Measurements from ENCODE around the gene ZER1. TPM values are rescaled to one million over a fixed set of nuclear protein-coding genes. Genes with fewer than 3 reads are reported as not detected.

ZER1 gene
- total RNA-seq, 1 donor from 2014 or later: 14.7 TPM

DNA sequence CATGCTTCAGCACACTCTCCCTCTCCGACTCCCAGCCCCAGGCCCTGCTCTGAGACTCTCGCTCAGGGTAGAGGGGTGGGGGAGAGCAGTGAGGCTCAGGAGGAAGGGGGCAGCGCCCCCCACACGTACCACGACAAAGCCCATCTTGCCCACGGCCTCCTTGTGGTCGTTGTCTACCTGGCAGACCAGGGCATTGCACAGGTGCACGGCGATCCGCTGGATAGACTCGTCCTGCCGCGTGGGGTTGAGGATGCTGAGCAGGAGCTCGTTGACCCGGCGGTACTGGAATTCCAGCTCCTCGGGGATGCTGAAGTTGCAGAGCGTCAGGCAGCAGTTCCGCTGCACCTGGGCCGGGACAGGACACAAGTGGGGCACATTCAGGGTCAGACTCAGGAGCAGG is 29.3 kb downstream of the ZER1 start:
- Mint-ChIP-seq H3K36me3 (peaks cover 6% of the 10 kb centered on the region), H3K27me3 (ENCODE audit: insufficient read depth, low read depth) (peaks cover 3% of the 10 kb centered on the region), H3K4me1 (no peaks in the 10 kb centered on the region), H3K9me3 (no peaks in the 10 kb centered on the region), H3K27ac (peak overlapping the region; percentile 66), H3K4me3 (no peak overlapping the region)
- no peak overlapping the region for H3K4me2 ChIP-seq
- H3K9me3 ChIP-seq (ENCODE audit: low read depth): no peaks in the 10 kb centered on the region
- no peaks in the 10 kb centered on the region for H3K79me2 ChIP-seq (ENCODE audit: low read depth)
- H4K20me1 ChIP-seq (ENCODE audit: low read depth): no peaks in the 10 kb centered on the region
- H3K36me3 ChIP-seq: no peaks in the 10 kb centered on the region
- H3K4me3 ChIP-seq: no peak overlapping the region
- no peaks in the 10 kb centered on the region for H3K4me1 ChIP-seq
- no peak overlapping the region for H3K9ac ChIP-seq
- no peaks in the 10 kb centered on the region for H3K27me3 ChIP-seq
- no peak overlapping the region for H3K27ac ChIP-seq
- H2AFZ ChIP-seq (replicated peaks): no peak overlapping the region
- H3F3A ChIP-seq (ENCODE audit: low read depth): no peaks in the 10 kb centered on the region
- TF ChIP-seq EZH2 (IDR thresholded peaks at IDR 0.05) (no peak), EZH2phosphoT487 (IDR thresholded peaks at IDR 0.05) (no peak)
- TF ChIP-seq, protein P1, sequence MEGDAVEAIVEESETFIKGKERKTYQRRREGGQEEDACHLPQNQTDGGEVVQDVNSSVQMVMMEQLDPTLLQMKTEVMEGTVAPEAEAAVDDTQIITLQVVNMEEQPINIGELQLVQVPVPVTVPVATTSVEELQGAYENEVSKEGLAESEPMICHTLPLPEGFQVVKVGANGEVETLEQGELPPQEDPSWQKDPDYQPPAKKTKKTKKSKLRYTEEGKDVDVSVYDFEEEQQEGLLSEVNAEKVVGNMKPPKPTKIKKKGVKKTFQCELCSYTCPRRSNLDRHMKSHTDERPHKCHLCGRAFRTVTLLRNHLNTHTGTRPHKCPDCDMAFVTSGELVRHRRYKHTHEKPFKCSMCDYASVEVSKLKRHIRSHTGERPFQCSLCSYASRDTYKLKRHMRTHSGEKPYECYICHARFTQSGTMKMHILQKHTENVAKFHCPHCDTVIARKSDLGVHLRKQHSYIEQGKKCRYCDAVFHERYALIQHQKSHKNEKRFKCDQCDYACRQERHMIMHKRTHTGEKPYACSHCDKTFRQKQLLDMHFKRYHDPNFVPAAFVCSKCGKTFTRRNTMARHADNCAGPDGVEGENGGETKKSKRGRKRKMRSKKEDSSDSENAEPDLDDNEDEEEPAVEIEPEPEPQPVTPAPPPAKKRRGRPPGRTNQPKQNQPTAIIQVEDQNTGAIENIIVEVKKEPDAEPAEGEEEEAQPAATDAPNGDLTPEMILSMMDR (IDR thresholded peaks at IDR 0.05): no peak
- DNase-seq (ENCODE audit: low spot score): no peak

DNA sequence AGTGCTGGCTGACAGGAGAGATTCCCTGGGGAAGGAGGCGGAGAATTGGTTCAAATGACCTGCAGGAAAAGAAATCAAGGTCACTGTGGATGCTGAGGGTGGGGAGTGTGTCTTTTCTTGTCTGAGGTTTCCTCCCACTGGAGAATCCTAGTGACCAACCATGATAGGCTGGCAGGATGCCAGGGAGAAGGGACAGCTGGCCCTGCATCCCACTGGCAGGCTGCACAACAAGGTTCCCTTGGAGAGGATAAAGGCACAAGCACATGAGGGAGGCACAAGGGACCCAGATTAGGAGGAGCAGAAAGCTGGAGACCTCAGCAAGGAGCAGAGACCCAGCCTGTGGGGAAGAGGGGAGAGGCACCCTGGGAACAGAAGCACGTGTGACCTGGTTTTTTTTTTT is 36.4 kb downstream of the ZER1 start:
- H3K9ac ChIP-seq: no peak overlapping the region
- Mint-ChIP-seq H3K9me3 (no peaks in the 10 kb centered on the region), H3K27me3 (ENCODE audit: insufficient read depth, low read depth) (no peaks in the 10 kb centered on the region), H3K27ac (no peak overlapping the region), H3K36me3 (peaks cover 13% of the 10 kb centered on the region), H3K4me3 (no peak overlapping the region), H3K4me1 (peaks cover 13% of the 10 kb centered on the region)
- H3K4me3 ChIP-seq: no peak overlapping the region
- no peaks in the 10 kb centered on the region for H4K20me1 ChIP-seq (ENCODE audit: low read depth)
- DNase-seq (ENCODE audit: low spot score): no peak
- no peaks in the 10 kb centered on the region for H3K36me3 ChIP-seq
- H3K27me3 ChIP-seq: no peaks in the 10 kb centered on the region
- H3K4me2 ChIP-seq: no peak overlapping the region
- H3K79me2 ChIP-seq (ENCODE audit: low read depth): no peaks in the 10 kb centered on the region
- H3K9me3 ChIP-seq (ENCODE audit: low read depth): no peaks in the 10 kb centered on the region
- TF ChIP-seq, protein P1 (IDR thresholded peaks at IDR 0.05): no peak
- TF ChIP-seq EZH2phosphoT487 (IDR thresholded peaks at IDR 0.05) (no peak), EZH2 (IDR thresholded peaks at IDR 0.05) (no peak)
- no peak overlapping the region for H2AFZ ChIP-seq (replicated peaks)
- H3F3A ChIP-seq (ENCODE audit: low read depth): peaks cover 9% of the 10 kb centered on the region
- no peaks in the 10 kb centered on the region for H3K4me1 ChIP-seq
- no peak overlapping the region for H3K27ac ChIP-seq

- H3K27ac ChIP-seq: no peak overlapping the region
- TF ChIP-seq EZH2 (IDR thresholded peaks at IDR 0.05): no peak
- TF ChIP-seq EZH2phosphoT487 (IDR thresholded peaks at IDR 0.05): no peak
- TF ChIP-seq, protein P1 (IDR thresholded peaks at IDR 0.05): peak; percentile 98
- H3K9ac ChIP-seq: no peak overlapping the region
- no peaks in the 10 kb centered on the region for H3K9me3 Mint-ChIP-seq
- H3K4me1 Mint-ChIP-seq: peaks cover 22% of the 10 kb centered on the region
- H3K27me3 Mint-ChIP-seq (ENCODE audit: insufficient read depth, low read depth): no peaks in the 10 kb centered on the region
- H3K9me3 ChIP-seq (ENCODE audit: low read depth): no peaks in the 10 kb centered on the region
- no peak overlapping the region for H3K4me3 ChIP-seq
- H3K27ac Mint-ChIP-seq: peak overlapping the region; percentile 54
- no peaks in the 10 kb centered on the region for H3K27me3 ChIP-seq
- no peaks in the 10 kb centered on the region for H3K36me3 ChIP-seq
- peaks cover 8% of the 10 kb centered on the region for H3K36me3 Mint-ChIP-seq
- no peak overlapping the region for H3K4me3 Mint-ChIP-seq
- no peaks in the 10 kb centered on the region for H3K79me2 ChIP-seq (ENCODE audit: low read depth)
- no peak overlapping the region for H2AFZ ChIP-seq (replicated peaks)
- peaks cover 9% of the 10 kb centered on the region for H3F3A ChIP-seq (ENCODE audit: low read depth)
- no peaks in the 10 kb centered on the region for H3K4me1 ChIP-seq
- no peak overlapping the region for H3K4me2 ChIP-seq
- peak; percentile 95 for DNase-seq (ENCODE audit: low spot score)
- no peaks in the 10 kb centered on the region for H4K20me1 ChIP-seq (ENCODE audit: low read depth)
Observed at GRCh38 chr9:128733256-128733655, 38.5 kb downstream of the ZER1 start.

All from neural progenitor cell (in vitro differentiated cells).